GM12874 (cell line): ENCODE data around the gene ADGRF3.

ENCODE experiments used
- CTCF ChIP-seq: IDR thresholded peaks from 2 replicates; pipeline ENCODE4 v1.5.1; 2011; ENCODE audit warnings: low read depth, mild to moderate bottlenecking, control low read depth, low read length, moderate library complexity; ENCODE audit not compliant: insufficient read depth

Gene ADGRF3

GRCh38 chr2:26309921-26310320, 36.7 kb downstream of the ADGRF3 start:
- no peak for TF ChIP-seq CTCF

GRCh38 chr2:26305540-26305939, 41.0 kb downstream of the ADGRF3 start:
- TF ChIP-seq CTCF, result no peak

GRCh38 chr2:26302846-26303245, 43.7 kb downstream of the ADGRF3 start:
- TF ChIP-seq CTCF, result no peak

- no peak for TF ChIP-seq CTCF
Measured at GRCh38 chr2:26300234-26300925, 46.2 kb downstream of the ADGRF3 start.

- no peak for TF ChIP-seq CTCF
Measured at GRCh38 chr2:26299471-26300101, 47.0 kb downstream of the ADGRF3 start.

- no peak for TF ChIP-seq CTCF
Measured at GRCh38 chr2:26298638-26299393, 47.8 kb downstream of the ADGRF3 start.

GRCh38 chr2:26298286-26298637, 48.3 kb downstream of the ADGRF3 start:
- no peak for TF ChIP-seq CTCF
